LHCN-M2 (cell line): ENCODE data around the gene SRGAP3. TPM values are rescaled to one million over a fixed set of nuclear protein-coding genes. Genes with fewer than 3 reads are reported as not detected.
"Not testable (repeated sequence)": the region's sequence is repeated elsewhere in the genome, so short reads cannot be mapped to it uniquely, and the experiment has no call there.

ENCODE experiments used
- DNase-seq: peaks from one replicate; pipeline ENCODE4 v3.0.0-alpha.2; 2012; ENCODE audit warnings: low read depth
- total RNA-seq: library from RNA; depleted of rRNA; stranded (reverse); fragments of >200 nt; gene quantifications from 2 replicates; pipeline ENCODE4 v1.2.3, GENCODE V29; 2014

The SRGAP3 gene
- total RNA-seq, 1 experiment from 2014 or later = 0.86 TPM

GRCh38 chr3:9087831-9088413 lies 161.5 kb downstream of the SRGAP3 start:
- no peak for DNase-seq

GRCh38 chr3:9085428-9085827 lies 164.0 kb downstream of the SRGAP3 start:
- DNase-seq = not testable (repeated sequence)

GRCh38 chr3:9081184-9081818 lies 168.1 kb downstream of the SRGAP3 start:
- DNase-seq = no peak

- DNase-seq = peak; percentile 4
These were observed 169.3 kb downstream of the SRGAP3 start for GRCh38 chr3:9080163-9080562.

GRCh38 chr3:9079676-9080075 lies 169.8 kb downstream of the SRGAP3 start:
- DNase-seq = no peak

- no peak for DNase-seq
These were observed 170.7 kb downstream of the SRGAP3 start for GRCh38 chr3:9078561-9079240.

GRCh38 chr3:9077029-9077428 lies 172.4 kb downstream of the SRGAP3 start:
- DNase-seq = no peak

GRCh38 chr3:9075762-9076161 lies 173.7 kb downstream of the SRGAP3 start:
- DNase-seq = no peak

GRCh38 chr3:9074079-9074478 lies 175.4 kb downstream of the SRGAP3 start:
- no peak for DNase-seq

- DNase-seq = no peak
These were observed 176.8 kb downstream of the SRGAP3 start for GRCh38 chr3:9072667-9073009.

- DNase-seq = no peak
These were observed 177.3 kb downstream of the SRGAP3 start for GRCh38 chr3:9071936-9072666.

GRCh38 chr3:9070961-9071360 lies 178.5 kb downstream of the SRGAP3 start:
- no peak for DNase-seq

GRCh38 chr3:9069971-9070370 lies 179.5 kb downstream of the SRGAP3 start:
- no peak for DNase-seq

GRCh38 chr3:9068051-9068450 lies 181.4 kb downstream of the SRGAP3 start:
- no peak for DNase-seq

- DNase-seq = peak; percentile 62
These were observed 182.0 kb downstream of the SRGAP3 start for GRCh38 chr3:9067352-9067975.

- no peak for DNase-seq
These were observed 182.7 kb downstream of the SRGAP3 start for GRCh38 chr3:9066775-9067174.

GRCh38 chr3:9066141-9066540 lies 183.3 kb downstream of the SRGAP3 start:
- DNase-seq = no peak

- DNase-seq = peak; percentile 75
These were observed 184.6 kb downstream of the SRGAP3 start for GRCh38 chr3:9064850-9065249.

GRCh38 chr3:9064251-9064650 lies 185.2 kb downstream of the SRGAP3 start:
- no peak for DNase-seq

- peak; percentile 3 for DNase-seq
These were observed 186.9 kb downstream of the SRGAP3 start for GRCh38 chr3:9062570-9062969.

GRCh38 chr3:9061634-9062033 lies 187.8 kb downstream of the SRGAP3 start:
- no peak for DNase-seq
